AG04449 (cell line): Measurements from ENCODE around the gene MRGPRX4.
A peak's percentile ranks its signal among the peaks of the same experiment; 100 is the strongest.

Experiments used
- CTCF ChIA-PET: fragments of 350-600 bp; formaldehyde crosslinking; extraction: SDS; loops from one replicate; lab custom pipeline; 2021; ENCODE audit warnings: antibody characterized with exemption; lab: Yijun Ruan, JAX
- POLR2A ChIA-PET: fragments of 400-600, 350-600 bp; formaldehyde crosslinking; extraction: SDS; loops from one replicate; lab custom pipeline; 2020; ENCODE audit warnings: antibody characterized with exemption, inconsistent platforms; lab: Yijun Ruan, JAX
- DNase-seq: peaks from one replicate; pipeline ENCODE4 v3.0.0-alpha.2; 2010; ENCODE audit warnings: low read depth, low spot score
- H3K4me3 ChIP-seq: 2 replicates; pipeline ENCODE4 v1.5.1; 2011; ENCODE audit warnings: low read depth, mild to moderate bottlenecking, control low read depth, low read length
- TF ChIP-seq, protein P1 (sequence below): IDR thresholded peaks from one replicate; pipeline ENCODE4 v1.5.1; 2011; ENCODE audit warnings: mild to moderate bottlenecking, moderate library complexity, low read length, control low read depth, inconsistent platforms; ENCODE audit not compliant: insufficient read depth; ENCODE audit errors: missing control alignments

The MRGPRX4 gene

GRCh38 chr11:18145025-18145424 lies 27.6 kb upstream of the MRGPRX4 start:
- ChIA-PET POLR2A (no interaction called here), CTCF (no interaction called here)
- DNase-seq, result no peak
- TF ChIP-seq, protein P1, sequence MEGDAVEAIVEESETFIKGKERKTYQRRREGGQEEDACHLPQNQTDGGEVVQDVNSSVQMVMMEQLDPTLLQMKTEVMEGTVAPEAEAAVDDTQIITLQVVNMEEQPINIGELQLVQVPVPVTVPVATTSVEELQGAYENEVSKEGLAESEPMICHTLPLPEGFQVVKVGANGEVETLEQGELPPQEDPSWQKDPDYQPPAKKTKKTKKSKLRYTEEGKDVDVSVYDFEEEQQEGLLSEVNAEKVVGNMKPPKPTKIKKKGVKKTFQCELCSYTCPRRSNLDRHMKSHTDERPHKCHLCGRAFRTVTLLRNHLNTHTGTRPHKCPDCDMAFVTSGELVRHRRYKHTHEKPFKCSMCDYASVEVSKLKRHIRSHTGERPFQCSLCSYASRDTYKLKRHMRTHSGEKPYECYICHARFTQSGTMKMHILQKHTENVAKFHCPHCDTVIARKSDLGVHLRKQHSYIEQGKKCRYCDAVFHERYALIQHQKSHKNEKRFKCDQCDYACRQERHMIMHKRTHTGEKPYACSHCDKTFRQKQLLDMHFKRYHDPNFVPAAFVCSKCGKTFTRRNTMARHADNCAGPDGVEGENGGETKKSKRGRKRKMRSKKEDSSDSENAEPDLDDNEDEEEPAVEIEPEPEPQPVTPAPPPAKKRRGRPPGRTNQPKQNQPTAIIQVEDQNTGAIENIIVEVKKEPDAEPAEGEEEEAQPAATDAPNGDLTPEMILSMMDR, result no peak
- H3K4me3 ChIP-seq, result no peak overlapping the region

GRCh38 chr11:18145837-18146236 lies 26.8 kb upstream of the MRGPRX4 start:
- CTCF ChIA-PET, result no interaction called here
- TF ChIP-seq, protein P1, result no peak

DNA sequence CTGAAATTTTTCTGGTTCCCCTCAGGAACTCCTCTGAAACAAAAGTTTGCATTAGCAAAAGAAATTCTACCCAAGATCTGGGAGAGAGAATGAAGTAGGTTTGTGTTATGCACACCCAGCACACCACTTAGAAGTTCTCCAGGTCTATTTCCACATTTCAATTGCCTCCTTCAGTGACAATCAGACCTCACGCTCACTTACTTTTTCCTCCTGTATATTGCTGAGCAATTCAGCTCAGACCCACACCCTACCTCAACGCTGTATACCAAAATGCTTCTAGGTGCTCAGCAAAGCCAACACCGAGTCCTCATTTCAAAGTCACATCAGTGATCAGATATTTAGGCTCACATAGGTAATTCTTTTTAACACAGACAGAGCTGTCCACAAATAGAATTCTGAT lies 21.1 kb upstream of the MRGPRX4 start:
- ChIA-PET CTCF (no interaction called here), POLR2A (no interaction called here)
- TF ChIP-seq, protein P1, result no peak
- no peak overlapping the region for H3K4me3 ChIP-seq
- DNase-seq, result no peak

More at GRCh38 chr11:18145837-18146236, 26.8 kb upstream of the MRGPRX4 start:
- POLR2A ChIA-PET, result no interaction called here
- DNase-seq, result no peak
- no peak overlapping the region for H3K4me3 ChIP-seq

DNA sequence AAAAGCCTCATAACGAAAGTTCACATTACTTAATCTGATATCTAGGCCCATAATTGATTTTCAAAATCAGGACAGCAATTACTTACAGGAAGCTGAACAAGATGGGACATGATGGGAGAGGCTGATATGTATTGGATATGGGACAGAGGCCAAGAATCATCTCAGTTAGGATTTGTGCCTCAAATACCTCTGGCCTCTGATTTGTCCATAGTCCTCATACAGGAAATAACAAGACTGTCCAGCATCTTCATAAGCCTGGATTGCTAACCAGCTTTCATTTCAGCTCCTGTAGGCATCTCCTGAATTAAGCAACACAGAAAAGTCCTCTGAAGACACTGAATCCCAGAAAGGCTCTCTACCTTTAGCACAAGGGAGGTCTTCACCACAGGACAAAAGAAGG lies 4.3 kb upstream of the MRGPRX4 start:
- ChIA-PET POLR2A (no interaction called here), CTCF (no interaction called here)
- TF ChIP-seq, protein P1, result no peak
- DNase-seq, result no peak
- no peak overlapping the region for H3K4me3 ChIP-seq

DNA sequence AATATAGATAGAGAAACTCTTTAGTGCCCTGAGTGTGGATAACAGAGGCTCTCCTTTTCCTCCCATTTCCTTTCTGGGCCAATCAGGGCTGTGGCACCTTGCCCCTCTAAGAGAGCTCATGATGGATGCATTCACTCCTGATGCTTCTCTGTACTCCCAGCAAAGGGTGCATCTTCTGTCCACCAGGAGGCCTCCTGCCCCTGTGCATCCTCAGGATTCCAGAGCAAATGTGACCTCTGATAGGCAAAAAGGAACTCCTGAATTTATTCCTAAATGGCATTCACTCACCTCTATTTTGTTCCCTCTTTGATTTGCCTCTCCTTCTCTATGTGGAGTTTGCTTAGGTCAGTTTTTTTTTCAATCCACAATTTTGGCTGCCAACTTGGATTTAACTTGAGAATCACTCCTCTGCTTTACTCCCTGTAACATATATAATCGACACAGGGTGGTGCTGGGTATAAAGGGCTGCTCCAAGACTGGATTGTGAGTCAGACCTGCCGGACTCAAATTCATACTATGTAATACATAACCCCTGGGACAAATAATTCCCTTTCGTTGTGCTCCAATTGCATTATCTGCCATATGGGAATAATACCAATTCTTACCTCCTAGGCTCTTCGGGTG lies 1.1 kb upstream of the MRGPRX4 start:
- CTCF ChIA-PET, result no interaction called here
- no peak for DNase-seq
- H3K4me3 ChIP-seq, result no peak overlapping the region
- POLR2A ChIA-PET, result no interaction called here
- TF ChIP-seq, protein P1, result peak; percentile 61

- POLR2A ChIA-PET, result no interaction called here
- no peak overlapping the region for H3K4me3 ChIP-seq
- TF ChIP-seq, protein P1, result no peak
- no peak for DNase-seq
- CTCF ChIA-PET, result no interaction called here
Observed at GRCh38 chr11:18173225-18173866, 709 bp downstream of the MRGPRX4 start.
